HepG2 (cell line): ENCODE measurements around the gene PTX4. TPM values are rescaled to one million over a fixed set of nuclear protein-coding genes. Genes with fewer than 3 reads are reported as not detected.

Experiments
- CHD2 ChIP-seq: IDR thresholded peaks from 2 replicates; pipeline ENCODE4 v1.6.1; 2011; ENCODE audit warnings: low read depth, low read length, improper control_type of control experiment
- GABPA ChIP-seq, 2 experiments: IDR thresholded peaks; 2 replicates each; pipeline ENCODE4 v1.6.1; 2011 to 2016; ENCODE audit warnings: low read depth in 2 of 2, low read length in 1 of 2, missing biosample characterization in 1 of 2, missing genetic modification characterization in 1 of 2
- GATAD1 ChIP-seq: IDR thresholded peaks from 2 replicates; pipeline ENCODE4 v1.6.1; 2016; ENCODE audit warnings: missing genetic modification reagents, missing compliant biosample characterization
- JUND ChIP-seq: sonication (generic); formaldehyde crosslinking; IDR thresholded peaks from 2 replicates; pipeline ENCODE4 v1.8.0; 2022; ENCODE audit warnings: mild to moderate bottlenecking, missing genetic modification reagents
- NFIB ChIP-seq: sonication (generic); formaldehyde crosslinking; IDR thresholded peaks from 2 replicates; pipeline ENCODE4 v1.9.0; 2021; ENCODE audit warnings: missing genetic modification reagents, mild to moderate bottlenecking, borderline replicate concordance
- REPIN1 ChIP-seq: sonication (generic); formaldehyde crosslinking; IDR thresholded peaks from 2 replicates; pipeline ENCODE4 v1.8.0; 2022; ENCODE audit warnings: missing genetic modification reagents, low read depth, mild to moderate bottlenecking, borderline replicate concordance
- RERE ChIP-seq: IDR thresholded peaks from 2 replicates; pipeline ENCODE4 v1.6.1; 2016; ENCODE audit warnings: low read depth, missing genetic modification reagents, missing compliant biosample characterization
- SCMH1 ChIP-seq: sonication (generic); formaldehyde crosslinking; IDR thresholded peaks from 2 replicates; pipeline ENCODE4 v1.9.0; 2021; ENCODE audit warnings: missing genetic modification reagents, mild to moderate bottlenecking, borderline replicate concordance
- USF2 ChIP-seq, 2 experiments: sonication (generic) in 1 of 2; formaldehyde crosslinking in 1 of 2; IDR thresholded peaks; 2 replicates each; pipeline versions ENCODE4 v1.5.1 to v1.6.1; 2011 to 2020; ENCODE audit warnings: borderline replicate concordance in 1 of 2, low read depth in 1 of 2, low read length in 1 of 2, mild to moderate bottlenecking in 1 of 2, missing genetic modification reagents in 1 of 2, moderate library complexity in 1 of 2
- ZFP36 ChIP-seq: fragments of 150-350 bp; IDR thresholded peaks from 2 replicates; pipeline ENCODE4 v1.6.1; 2018; ENCODE audit warnings: borderline replicate concordance, low read length, low read depth; ENCODE audit not compliant: partially characterized antibody
- ZNF383 ChIP-seq: sonication (generic); formaldehyde crosslinking; IDR thresholded peaks from 2 replicates; pipeline ENCODE4 v1.4.0; 2020; ENCODE audit warnings: missing genetic modification reagents, mild to moderate bottlenecking, borderline replicate concordance
- polyA plus RNA-seq, 8 experiments: library from polyadenylated mRNA; depleted of rRNA in 3 of 8; stranded (reverse) in 7 of 8; unstranded in 1 of 8; fragments of >200 nt; fragmentation: Illumina TruSeq in 4 of 8; extraction: Trizol in 4 of 8; gene quantifications; 2 replicates each; pipeline versions ENCODE4 v1.2.1 to v1.2.3, GENCODE V29; 2011 to 2016; ENCODE audit warnings: low read depth in 4 of 8, missing spikeins in 1 of 8, mixed read lengths in 1 of 8; ENCODE audit not compliant: insufficient read depth in 1 of 8
- total RNA-seq, 5 experiments: library from RNA; depleted of rRNA; stranded (reverse); fragments of >200 nt; fragmentation: Illumina TruSeq; extraction: Trizol; gene quantifications; 2 replicates each; pipeline ENCODE4 v1.2.3, GENCODE V29; 2016; ENCODE audit warnings: low read depth in 1 of 5
- TF ChIP-seq, protein P1 (sequence below): conservative IDR thresholded peaks from 2 replicates; pipeline ENCODE4 v1.6.1; 2018; ENCODE audit warnings: missing genetic modification reagents
- TF ChIP-seq, protein P2 (sequence below): sonication (generic); formaldehyde crosslinking; IDR thresholded peaks from 2 replicates; pipeline ENCODE4 v1.4.0; 2020; ENCODE audit warnings: missing genetic modification reagents
- TF ChIP-seq, protein P3 (sequence below): IDR thresholded peaks from 2 replicates; pipeline ENCODE4 v1.6.1; 2016; ENCODE audit warnings: control low read depth

PTX4 gene
- total and polyA plus RNA-seq, 2 of the 13 experiments (the other 11 are each of a cell fraction or from before 2014, with no cell fraction given), result 0.04 TPM; not detected in 1

DNA sequence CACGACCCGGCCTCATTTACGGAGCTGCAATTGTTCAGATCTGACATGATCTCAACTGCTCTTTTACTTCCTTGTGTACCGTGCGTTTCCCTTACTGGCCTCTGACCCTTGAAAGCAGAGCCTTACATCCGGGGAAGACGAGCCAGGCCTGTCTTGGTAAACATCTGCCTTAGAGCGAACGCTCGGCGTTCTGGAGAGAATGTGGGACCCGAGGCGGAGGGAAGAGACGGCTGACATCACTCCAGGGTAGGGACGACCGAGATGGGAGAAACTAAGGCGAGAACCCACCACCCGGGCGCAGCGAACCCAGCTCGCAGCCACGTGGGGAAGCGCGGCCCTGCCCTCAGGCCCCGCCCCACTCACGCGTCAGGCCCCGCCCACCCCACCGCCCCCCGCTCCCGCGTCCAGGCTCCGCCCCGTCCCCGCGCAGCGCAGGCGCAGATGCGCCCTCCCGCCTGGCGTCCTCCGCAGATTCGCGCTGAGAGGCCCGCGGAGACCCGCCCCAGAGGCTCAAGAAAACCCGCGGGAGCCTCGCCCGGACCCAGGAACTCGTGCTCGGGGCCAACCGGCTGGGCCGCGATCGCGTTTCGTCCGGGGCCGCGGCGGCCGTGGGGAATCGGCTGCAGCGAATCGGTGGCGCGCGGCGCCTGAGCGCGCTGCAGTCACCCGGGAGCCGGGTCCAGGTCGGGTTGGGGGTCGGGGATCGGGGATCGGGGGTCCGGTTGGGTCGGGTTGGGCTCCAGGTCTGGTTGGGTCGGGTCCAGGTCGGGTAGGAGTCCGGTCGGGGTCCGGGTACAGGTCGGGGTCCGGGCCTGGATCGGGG, 4.4 kb upstream of the PTX4 start, which contains the start of gene TELO2 (continued):
- TF ChIP-seq, protein P1, sequence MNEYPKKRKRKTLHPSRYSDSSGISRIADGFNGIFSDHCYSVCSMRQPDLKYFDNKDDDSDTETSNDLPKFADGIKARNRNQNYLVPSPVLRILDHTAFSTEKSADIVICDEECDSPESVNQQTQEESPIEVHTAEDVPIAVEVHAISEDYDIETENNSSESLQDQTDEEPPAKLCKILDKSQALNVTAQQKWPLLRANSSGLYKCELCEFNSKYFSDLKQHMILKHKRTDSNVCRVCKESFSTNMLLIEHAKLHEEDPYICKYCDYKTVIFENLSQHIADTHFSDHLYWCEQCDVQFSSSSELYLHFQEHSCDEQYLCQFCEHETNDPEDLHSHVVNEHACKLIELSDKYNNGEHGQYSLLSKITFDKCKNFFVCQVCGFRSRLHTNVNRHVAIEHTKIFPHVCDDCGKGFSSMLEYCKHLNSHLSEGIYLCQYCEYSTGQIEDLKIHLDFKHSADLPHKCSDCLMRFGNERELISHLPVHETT (CRISPR knock-in tag), result no peak
- TF ChIP-seq JUND (CRISPR knock-in tag) (no peak), NFIB (CRISPR knock-in tag) (no peak), ZNF383 (CRISPR knock-in tag) (no peak), REPIN1 (CRISPR knock-in tag) (no peak), SCMH1 (CRISPR knock-in tag) (no peak), CHD2 (no peak), ZFP36 (no peak), GABPA (IDR thresholded peaks at IDR 0.05; ENCODE audit: low read depth, low read length) (no peak), GABPA (CRISPR knock-in tag; IDR thresholded peaks at IDR 0.05; ENCODE audit: low read depth) (peak; percentile 56), RERE (CRISPR knock-in tag) (no peak), USF2 (IDR thresholded peaks at IDR 0.05; ENCODE audit: low read depth, low read length) (no peak), USF2 (CRISPR knock-in tag; IDR thresholded peaks at IDR 0.05; ENCODE audit: borderline replicate concordance) (peak; percentile 33; the same call in 1 of the 2 replicates), GATAD1 (peak; percentile 90)
- TF ChIP-seq, protein P2, sequence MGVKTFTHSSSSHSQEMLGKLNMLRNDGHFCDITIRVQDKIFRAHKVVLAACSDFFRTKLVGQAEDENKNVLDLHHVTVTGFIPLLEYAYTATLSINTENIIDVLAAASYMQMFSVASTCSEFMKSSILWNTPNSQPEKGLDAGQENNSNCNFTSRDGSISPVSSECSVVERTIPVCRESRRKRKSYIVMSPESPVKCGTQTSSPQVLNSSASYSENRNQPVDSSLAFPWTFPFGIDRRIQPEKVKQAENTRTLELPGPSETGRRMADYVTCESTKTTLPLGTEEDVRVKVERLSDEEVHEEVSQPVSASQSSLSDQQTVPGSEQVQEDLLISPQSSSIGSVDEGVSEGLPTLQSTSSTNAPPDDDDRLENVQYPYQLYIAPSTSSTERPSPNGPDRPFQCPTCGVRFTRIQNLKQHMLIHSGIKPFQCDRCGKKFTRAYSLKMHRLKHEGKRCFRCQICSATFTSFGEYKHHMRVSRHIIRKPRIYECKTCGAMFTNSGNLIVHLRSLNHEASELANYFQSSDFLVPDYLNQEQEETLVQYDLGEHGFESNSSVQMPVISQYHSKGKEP, result no peak
- TF ChIP-seq, protein P3, sequence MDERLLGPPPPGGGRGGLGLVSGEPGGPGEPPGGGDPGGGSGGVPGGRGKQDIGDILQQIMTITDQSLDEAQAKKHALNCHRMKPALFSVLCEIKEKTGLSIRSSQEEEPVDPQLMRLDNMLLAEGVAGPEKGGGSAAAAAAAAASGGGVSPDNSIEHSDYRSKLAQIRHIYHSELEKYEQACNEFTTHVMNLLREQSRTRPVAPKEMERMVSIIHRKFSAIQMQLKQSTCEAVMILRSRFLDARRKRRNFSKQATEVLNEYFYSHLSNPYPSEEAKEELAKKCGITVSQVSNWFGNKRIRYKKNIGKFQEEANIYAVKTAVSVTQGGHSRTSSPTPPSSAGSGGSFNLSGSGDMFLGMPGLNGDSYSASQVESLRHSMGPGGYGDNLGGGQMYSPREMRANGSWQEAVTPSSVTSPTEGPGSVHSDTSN (CRISPR knock-in tag), result no peak
